ENCODE data around the gene MCTP1. TPM values are rescaled to one million over a fixed set of nuclear protein-coding genes. Genes with fewer than 3 reads are reported as not detected.
"Not testable (repeated sequence)": the region's sequence is repeated elsewhere in the genome, so short reads cannot be mapped to it uniquely, and the experiment has no call there.

MCTP1 gene
- total and polyA plus RNA-seq, 2 donors, result 5.9 to 20.2 TPM

GRCh38 chr5:94853120-94853519 lies 431.8 kb downstream of the MCTP1 start:
- no peak for DNase-seq (ENCODE audit: low read depth in 6 of 9, low spot score in 9 of 9)
- H3K36me3 ChIP-seq (ENCODE audit: control insufficient read depth in 2 of 2, insufficient read depth in 2 of 2, low read length in 1 of 2), result no peaks in the 10 kb centered on the region
- 96% methylated on average over 2 of the region's 2 CpGs for WGBS

GRCh38 chr5:94850960-94851359 lies 433.9 kb downstream of the MCTP1 start:
- Histone ChIP-seq H3K27me3 (ENCODE audit: control insufficient read depth in 2 of 2, insufficient read depth in 1 of 2, low read length in 1 of 2) (no peaks in the 10 kb centered on the region), H3K4me3 (ENCODE audit: low read length in 2 of 2) (no peak overlapping the region)

More at GRCh38 chr5:94853120-94853519, 431.8 kb downstream of the MCTP1 start:
- peaks cover 5 to 11% of the 10 kb centered on the region in 2 donors for H3K4me1 ChIP-seq (ENCODE audit: control insufficient read depth in 2 of 2, insufficient read depth in 2 of 2, low read length in 2 of 2)
- no peaks in the 10 kb centered on the region for H3K9me3 ChIP-seq (ENCODE audit: control insufficient read depth in 2 of 2, insufficient read depth in 1 of 2, low read length in 1 of 2)
- H3K4me3 ChIP-seq (ENCODE audit: low read length in 2 of 2), result no peak overlapping the region
- no peaks in the 10 kb centered on the region for H3K27me3 ChIP-seq (ENCODE audit: control insufficient read depth in 2 of 2, insufficient read depth in 1 of 2, low read length in 1 of 2)
- H3K27ac ChIP-seq (ENCODE audit: low read depth in 1 of 2, low read length in 1 of 2), result no peak overlapping the region

GRCh38 chr5:94849821-94850736 lies 434.8 kb downstream of the MCTP1 start:
- Histone ChIP-seq H3K9me3 (ENCODE audit: control insufficient read depth in 2 of 2, insufficient read depth in 1 of 2, low read length in 1 of 2) (no peaks in the 10 kb centered on the region), H3K4me1 (ENCODE audit: control insufficient read depth in 2 of 2, insufficient read depth in 2 of 2, low read length in 2 of 2) (peaks cover 8 to 32% of the 10 kb centered on the region in 2 donors), H3K4me3 (ENCODE audit: low read length in 2 of 2) (no peak overlapping the region), H3K36me3 (ENCODE audit: control insufficient read depth in 2 of 2, insufficient read depth in 2 of 2, low read length in 1 of 2) (no peaks in the 10 kb centered on the region), H3K27ac (ENCODE audit: low read depth in 1 of 2, low read length in 1 of 2) (peak overlapping the region; percentile 36 to 97), H3K27me3 (ENCODE audit: control insufficient read depth in 2 of 2, insufficient read depth in 1 of 2, low read length in 1 of 2) (no peaks in the 10 kb centered on the region)
- DNase-seq (ENCODE audit: low read depth in 6 of 9, low spot score in 9 of 9), result peak; percentile 56 to 91 (median 77)
- WGBS, result 66% methylated on average over 10 of the region's 10 CpGs

More at GRCh38 chr5:94850960-94851359, 433.9 kb downstream of the MCTP1 start:
- no peaks in the 10 kb centered on the region for H3K9me3 ChIP-seq (ENCODE audit: control insufficient read depth in 2 of 2, insufficient read depth in 1 of 2, low read length in 1 of 2)
- WGBS, result 96% methylated on average over 1 of the region's 1 CpG
- no peak overlapping the region for H3K27ac ChIP-seq (ENCODE audit: low read depth in 1 of 2, low read length in 1 of 2)
- H3K4me1 ChIP-seq (ENCODE audit: control insufficient read depth in 2 of 2, insufficient read depth in 2 of 2, low read length in 2 of 2), result peaks cover 8 to 26% of the 10 kb centered on the region in 2 donors
- no peaks in the 10 kb centered on the region for H3K36me3 ChIP-seq (ENCODE audit: control insufficient read depth in 2 of 2, insufficient read depth in 2 of 2, low read length in 1 of 2)
- DNase-seq (ENCODE audit: low read depth in 6 of 9, low spot score in 9 of 9), result no peak

- H3K4me1 ChIP-seq (ENCODE audit: control insufficient read depth in 2 of 2, insufficient read depth in 2 of 2, low read length in 2 of 2), result peaks cover 8 to 35% of the 10 kb centered on the region in 2 donors
- WGBS, result 92% methylated on average over 4 of the region's 4 CpGs
These were observed 435.6 kb downstream of the MCTP1 start for GRCh38 chr5:94849324-94849723.

GRCh38 chr5:94847726-94848125 lies 437.2 kb downstream of the MCTP1 start:
- Histone ChIP-seq H3K4me1 (ENCODE audit: control insufficient read depth in 2 of 2, insufficient read depth in 2 of 2, low read length in 2 of 2) (peaks cover 8 to 40% of the 10 kb centered on the region in 2 donors), H3K9me3 (ENCODE audit: control insufficient read depth in 2 of 2, insufficient read depth in 1 of 2, low read length in 1 of 2) (peaks cover 0 to 3% of the 10 kb centered on the region in 2 donors), H3K4me3 (ENCODE audit: low read length in 2 of 2) (no peak overlapping the region), H3K36me3 (ENCODE audit: control insufficient read depth in 2 of 2, insufficient read depth in 2 of 2, low read length in 1 of 2) (no peaks in the 10 kb centered on the region), H3K27ac (ENCODE audit: low read depth in 1 of 2, low read length in 1 of 2) (peak overlapping the region in 1 of 2 donors; percentile 97), H3K27me3 (ENCODE audit: control insufficient read depth in 2 of 2, insufficient read depth in 1 of 2, low read length in 1 of 2) (no peaks in the 10 kb centered on the region)
- 20% methylated on average over 2 of the region's 2 CpGs for WGBS
- DNase-seq (ENCODE audit: low read depth in 6 of 9, low spot score in 9 of 9), result peak; percentile 62 to 93 (median 83)

More at GRCh38 chr5:94849324-94849723, 435.6 kb downstream of the MCTP1 start:
- Histone ChIP-seq H3K36me3 (ENCODE audit: control insufficient read depth in 2 of 2, insufficient read depth in 2 of 2, low read length in 1 of 2) (no peaks in the 10 kb centered on the region), H3K9me3 (ENCODE audit: control insufficient read depth in 2 of 2, insufficient read depth in 1 of 2, low read length in 1 of 2) (no peaks in the 10 kb centered on the region), H3K27me3 (ENCODE audit: control insufficient read depth in 2 of 2, insufficient read depth in 1 of 2, low read length in 1 of 2) (no peaks in the 10 kb centered on the region), H3K4me3 (ENCODE audit: low read length in 2 of 2) (no peak overlapping the region), H3K27ac (ENCODE audit: low read depth in 1 of 2, low read length in 1 of 2) (peak overlapping the region in 1 of 2 donors; percentile 97)
- DNase-seq (ENCODE audit: low read depth in 6 of 9, low spot score in 9 of 9), result peak in 2 of 9 donors; percentile 28 to 37

GRCh38 chr5:94847019-94847418 lies 437.9 kb downstream of the MCTP1 start:
- H3K36me3 ChIP-seq (ENCODE audit: control insufficient read depth in 2 of 2, insufficient read depth in 2 of 2, low read length in 1 of 2), result no peaks in the 10 kb centered on the region
- H3K9me3 ChIP-seq (ENCODE audit: control insufficient read depth in 2 of 2, insufficient read depth in 1 of 2, low read length in 1 of 2), result peaks cover 0 to 3% of the 10 kb centered on the region in 2 donors
- WGBS, result 81% methylated on average over 4 of the region's 4 CpGs
- no peak overlapping the region for H3K4me3 ChIP-seq (ENCODE audit: low read length in 2 of 2)
- peak overlapping the region in 1 of 2 donors; percentile 97 for H3K27ac ChIP-seq (ENCODE audit: low read depth in 1 of 2, low read length in 1 of 2)
- no peaks in the 10 kb centered on the region for H3K27me3 ChIP-seq (ENCODE audit: control insufficient read depth in 2 of 2, insufficient read depth in 1 of 2, low read length in 1 of 2)
- peak in 1 of 9 donors; percentile 35 for DNase-seq (ENCODE audit: low read depth in 6 of 9, low spot score in 9 of 9)
- peaks cover 8 to 40% of the 10 kb centered on the region in 2 donors for H3K4me1 ChIP-seq (ENCODE audit: control insufficient read depth in 2 of 2, insufficient read depth in 2 of 2, low read length in 2 of 2)

GRCh38 chr5:94845696-94846095 lies 439.2 kb downstream of the MCTP1 start:
- peaks cover 8 to 53% of the 10 kb centered on the region in 2 donors for H3K4me1 ChIP-seq (ENCODE audit: control insufficient read depth in 2 of 2, insufficient read depth in 2 of 2, low read length in 2 of 2)
- DNase-seq (ENCODE audit: low read depth in 6 of 9, low spot score in 9 of 9); H3K9me3 ChIP-seq (ENCODE audit: control insufficient read depth in 2 of 2, insufficient read depth in 1 of 2, low read length in 1 of 2); H3K4me3 ChIP-seq (ENCODE audit: low read length in 2 of 2); H3K27me3 ChIP-seq (ENCODE audit: control insufficient read depth in 2 of 2, insufficient read depth in 1 of 2, low read length in 1 of 2); H3K36me3 ChIP-seq (ENCODE audit: control insufficient read depth in 2 of 2, insufficient read depth in 2 of 2, low read length in 1 of 2): not testable (repeated sequence)
- H3K27ac ChIP-seq (ENCODE audit: low read depth in 1 of 2, low read length in 1 of 2), result peak overlapping the region in 1 of 2 donors; percentile 97
- WGBS, result 97% methylated on average over 1 of the region's 1 CpG

GRCh38 chr5:94841598-94842322 lies 443.1 kb downstream of the MCTP1 start:
- no peaks in the 10 kb centered on the region for H3K27me3 ChIP-seq (ENCODE audit: control insufficient read depth in 2 of 2, insufficient read depth in 1 of 2, low read length in 1 of 2)
- 79% methylated on average over 4 of the region's 4 CpGs for WGBS
- no peaks in the 10 kb centered on the region for H3K36me3 ChIP-seq (ENCODE audit: control insufficient read depth in 2 of 2, insufficient read depth in 2 of 2, low read length in 1 of 2)
- peak in 2 of 9 donors; percentile 35 to 57 for DNase-seq (ENCODE audit: low read depth in 6 of 9, low spot score in 9 of 9)
- H3K27ac ChIP-seq (ENCODE audit: low read depth in 1 of 2, low read length in 1 of 2), result peak overlapping the region in 1 of 2 donors; percentile 91
- peaks cover 0 to 46% of the 10 kb centered on the region in 2 donors for H3K4me1 ChIP-seq (ENCODE audit: control insufficient read depth in 2 of 2, insufficient read depth in 2 of 2, low read length in 2 of 2)
- H3K4me3 ChIP-seq (ENCODE audit: low read length in 2 of 2), result no peak overlapping the region
- H3K9me3 ChIP-seq (ENCODE audit: control insufficient read depth in 2 of 2, insufficient read depth in 1 of 2, low read length in 1 of 2), result peaks cover 0 to 3% of the 10 kb centered on the region in 2 donors
